Astrocyte (in vitro differentiated cells and primary cell): Measurements from ENCODE around the gene WTAP. TPM values are rescaled to one million over a fixed set of nuclear protein-coding genes. Genes with fewer than 3 reads are reported as not detected.

Experiments
- DNase-seq: peaks from one replicate; pipeline ENCODE4 v3.0.0-alpha.2; 2010; ENCODE audit warnings: low read depth
- FAIRE-seq: peaks from 2 replicates; lab custom pipeline; 2011; peaks lifted over from hg19 to GRCh38; lab: Jason Lieb, UNC
- H2AFZ ChIP-seq: 2 replicates; pipeline ENCODE4 v1.6.0; 2012; ENCODE audit warnings: low read depth, low read length, inconsistent platforms
- H3K27ac ChIP-seq: 2 replicates; pipeline ENCODE4 v1.5.1; 2011; ENCODE audit warnings: low read depth, low read length, inconsistent platforms
- H3K27me3 ChIP-seq: 2 replicates; pipeline ENCODE4 v1.6.0; 2011; ENCODE audit warnings: low read length, inconsistent platforms; ENCODE audit not compliant: insufficient read depth
- H3K36me3 ChIP-seq: 2 replicates; pipeline ENCODE4 v1.5.1; 2011; ENCODE audit warnings: low read length, inconsistent platforms; ENCODE audit not compliant: insufficient read depth
- H3K4me1 ChIP-seq: 2 replicates; pipeline ENCODE4 v1.5.1; 2011; ENCODE audit warnings: low read length, inconsistent platforms; ENCODE audit not compliant: insufficient read depth
- H3K4me2 ChIP-seq: 2 replicates; pipeline ENCODE4 v1.6.0; 2012; ENCODE audit warnings: low read length, inconsistent platforms
- H3K4me3 ChIP-seq: 2 replicates; pipeline ENCODE4 v1.5.1; 2011; ENCODE audit warnings: low read depth, mild to moderate bottlenecking, low read length, inconsistent platforms; ENCODE audit not compliant: insufficient read depth
- H3K79me2 ChIP-seq: 2 replicates; pipeline ENCODE4 v1.6.0; 2012; ENCODE audit warnings: mild to moderate bottlenecking, low read length, inconsistent platforms; ENCODE audit not compliant: insufficient read depth
- H3K9ac ChIP-seq: 2 replicates; pipeline ENCODE4 v1.6.0; 2012; ENCODE audit warnings: mild to moderate bottlenecking, low read length, inconsistent platforms
- H3K9me3 ChIP-seq: 2 replicates; pipeline ENCODE4 v1.5.1; 2012; ENCODE audit warnings: low read depth, mild to moderate bottlenecking, low read length, inconsistent platforms; ENCODE audit not compliant: insufficient read depth
- H4K20me1 ChIP-seq: 2 replicates; pipeline ENCODE4 v1.6.0; 2012; ENCODE audit warnings: low read length, inconsistent platforms; ENCODE audit not compliant: insufficient read depth
- H3K27ac Mint-ChIP-seq: one replicate; pipeline ENCODE4 v1.8.0; 2021; ENCODE audit warnings: mild to moderate bottlenecking, mixed read lengths; ENCODE audit not compliant: unreplicated experiment
- H3K27me3 Mint-ChIP-seq: one replicate; pipeline ENCODE4 v1.8.0; 2021; ENCODE audit warnings: low read depth, mixed read lengths; ENCODE audit not compliant: unreplicated experiment
- H3K36me3 Mint-ChIP-seq: one replicate; pipeline ENCODE4 v1.8.0; 2021; ENCODE audit warnings: low read depth, mixed read lengths; ENCODE audit not compliant: unreplicated experiment
- H3K4me1 Mint-ChIP-seq: one replicate; pipeline ENCODE4 v1.8.0; 2021; ENCODE audit warnings: low read depth, mixed read lengths; ENCODE audit not compliant: unreplicated experiment
- H3K4me3 Mint-ChIP-seq: one replicate; pipeline ENCODE4 v1.8.0; 2021; ENCODE audit warnings: mild to moderate bottlenecking, moderate library complexity, mixed read lengths; ENCODE audit not compliant: unreplicated experiment
- H3K9me3 Mint-ChIP-seq: one replicate; pipeline ENCODE4 v1.8.0; 2021; ENCODE audit warnings: mild to moderate bottlenecking, mixed read lengths; ENCODE audit not compliant: unreplicated experiment
- CTCF ChIP-seq: IDR thresholded peaks from 2 replicates; pipeline ENCODE4 v1.5.1; 2011; ENCODE audit warnings: low read depth, mild to moderate bottlenecking, inconsistent platforms, low read length, moderate library complexity; ENCODE audit not compliant: insufficient read depth
- EZH2 ChIP-seq: IDR thresholded peaks from 2 replicates; pipeline ENCODE4 v1.6.1; 2012; ENCODE audit warnings: mild to moderate bottlenecking, low read length, inconsistent platforms; ENCODE audit not compliant: insufficient read depth
- total RNA-seq: library from RNA; stranded (reverse); gene quantifications from 2 replicates; pipeline ENCODE4 v1.2.1, GENCODE V29; 2021

The WTAP gene
- total RNA-seq, 1 donor from 2014 or later: 93.8 TPM

GRCh38 chr6:159692303-159693127 is 34.8 kb upstream of the WTAP start:
- FAIRE-seq (no peak), DNase-seq (peak; percentile 46)
- peak overlapping the region; percentile 91 for H3K4me3 Mint-ChIP-seq
- H3K9ac ChIP-seq: peak overlapping the region; percentile 81
- H3K27me3 Mint-ChIP-seq: no peaks in the 10 kb centered on the region
- peak overlapping the region; percentile 68 for H3K27ac Mint-ChIP-seq
- H3K4me3 ChIP-seq: peak overlapping the region; percentile 72
- H3K9me3 Mint-ChIP-seq: no peaks in the 10 kb centered on the region
- H3K27ac ChIP-seq: peak overlapping the region; percentile 84
- H3K79me2 ChIP-seq: peaks cover 28% of the 10 kb centered on the region
- H3K4me2 ChIP-seq: peak overlapping the region; percentile 93
- H3K36me3 ChIP-seq: peaks cover 3% of the 10 kb centered on the region
- peaks cover 10% of the 10 kb centered on the region for H3K36me3 Mint-ChIP-seq
- TF ChIP-seq CTCF: no peak
- TF ChIP-seq EZH2: no peak
- H2AFZ ChIP-seq: peak overlapping the region; percentile 74
- H3K27me3 ChIP-seq: no peaks in the 10 kb centered on the region
- peaks cover 6% of the 10 kb centered on the region for H4K20me1 ChIP-seq
- H3K4me1 Mint-ChIP-seq: peaks cover 15% of the 10 kb centered on the region
- no peaks in the 10 kb centered on the region for H3K9me3 ChIP-seq
- peaks cover 16% of the 10 kb centered on the region for H3K4me1 ChIP-seq

GRCh38 chr6:159693128-159693893 is 34.0 kb upstream of the WTAP start, which contains the start of gene SOD2:
Gene SOD2 (minus strand): TSS chr6:159693241. CDS start chr6:159693167, 74 bp downstream.
- Histone ChIP-seq H4K20me1 (peaks cover 6% of the 10 kb centered on the region), H3K4me2 (peak within 1 kb of the TSS; percentile 93), H3K9ac (peak within 1 kb of the TSS; percentile 81), H3K27me3 (no peaks in the 10 kb centered on the region), H3K9me3 (no peaks in the 10 kb centered on the region), H2AFZ (peak within 1 kb of the TSS; percentile 90), H3K4me1 (peaks cover 16% of the 10 kb centered on the region), H3K79me2 (peaks cover 28% of the 10 kb centered on the region), H3K27ac (peak within 1 kb of the TSS; percentile 84), H3K4me3 (peak within 1 kb of the TSS; percentile 72), H3K36me3 (no peaks in the 10 kb centered on the region)
- Mint-ChIP-seq H3K4me1 (peaks cover 15% of the 10 kb centered on the region), H3K27ac (peak within 1 kb of the TSS; percentile 77), H3K9me3 (no peaks in the 10 kb centered on the region), H3K4me3 (peak within 1 kb of the TSS; percentile 91), H3K27me3 (no peaks in the 10 kb centered on the region), H3K36me3 (peaks cover 10% of the 10 kb centered on the region)
- no peak for TF ChIP-seq EZH2
- no peak for TF ChIP-seq CTCF
- DNase-seq (peak; percentile 60), FAIRE-seq (no peak)
